Right cardiac atrium (tissue), 5 donors: ENCODE data around the gene TSPAN9. TPM values are rescaled to one million over a fixed set of nuclear protein-coding genes. Genes with fewer than 3 reads are reported as not detected.

Experiments
- ATAC-seq, 2 donors: fragments of 200-7000 bp; cut with Tn5 transposase; one replicate each; pipeline versions ENCODE4 v1.8.0 to v1.9.1; 2020; ENCODE audit warnings: moderate library complexity in 2 of 2, mild to moderate bottlenecking in 1 of 2
- DNase-seq, 3 donors: peaks; one replicate each; pipeline ENCODE4 v3.0.0-alpha.2; 2020
- H3K27ac ChIP-seq: one replicate; pipeline ENCODE4 v1.5.1; 2013; ENCODE audit warnings: mild to moderate bottlenecking, low read length, control low read depth, moderate library complexity
- H3K27me3 ChIP-seq: one replicate; pipeline ENCODE4 v1.6.1; 2013; ENCODE audit not compliant: control insufficient read depth, insufficient read depth
- H3K4me1 ChIP-seq: one replicate; pipeline ENCODE4 v1.6.1; 2013; ENCODE audit warnings: low read length; ENCODE audit not compliant: control insufficient read depth, insufficient read depth
- H3K4me3 ChIP-seq: one replicate; pipeline ENCODE4 v1.5.1; 2013; ENCODE audit warnings: low read length, control low read depth
- H3K9me3 ChIP-seq: one replicate; pipeline ENCODE4 v1.6.1; 2013; ENCODE audit warnings: low read length; ENCODE audit not compliant: control insufficient read depth
- WGBS: extraction: QIAGEN DNeasy Blood & Tissue Kit; methylation state at CpG from one replicate; pipeline ENCODE4 v1.1.7; 2013; 5-methylcytosine and 5-hydroxymethylcytosine counted together
- intact Hi-C, 4 donors: fragments of 100-400 bp; cut with DNase I; formaldehyde crosslinking; loops; one replicate each; pipeline versions ENCODE4 v1.11.0 to v1.14.0; 2022 to 2023
- polyA plus RNA-seq: library from polyadenylated mRNA; stranded (reverse); fragments of 200-250 nt; gene quantifications from one replicate; pipeline ENCODE4 v1.2.3, GENCODE V29; 2013
- total RNA-seq, 4 donors: library from RNA; stranded (reverse); fragmentation: NEBNext Ultra II Directional; extraction: Animal tissue kit (Norgen Biotek cat#: 25700); gene quantifications; one replicate each; pipeline ENCODE4 v1.2.1, GENCODE V29; 2021
- donor health status: healthy with polysubstance abuse.
- donor health status: DM: no; HTN: yes; CAD: no.
- donor health status: DM: no; HTN: no; CAD: no.
- donor health status: DM: no; HTN: yes; CAD: no; lungs with severe emphysema.
- donor health status: DM: yes; HTN: yes; CAD: no.

TSPAN9 gene
- total and polyA plus RNA-seq, 5 donors: 121 to 184 (median 161) TPM

GRCh38 chr12:3043406-3043805 lies 33.8 kb upstream of the TSPAN9 start:
- Histone ChIP-seq H3K4me3 (no peak overlapping the region), H3K9me3 (no peaks in the 10 kb centered on the region), H3K27ac (no peak overlapping the region), H3K4me1 (peaks cover 3% of the 10 kb centered on the region), H3K27me3 (no peaks in the 10 kb centered on the region)
- no peak for ATAC-seq
- no peak for DNase-seq
- intact Hi-C loops: no loop called here
- WGBS: 94% methylated on average over 7 of the region's 7 CpGs

- intact Hi-C loops: no loop called here
- Histone ChIP-seq H3K4me3 (no peak overlapping the region), H3K27ac (no peak overlapping the region), H3K27me3 (no peaks in the 10 kb centered on the region), H3K4me1 (peaks cover 3% of the 10 kb centered on the region), H3K9me3 (no peaks in the 10 kb centered on the region)
- DNase-seq: no peak
- no peak for ATAC-seq
- 86% methylated on average over 8 of the region's 8 CpGs for WGBS
Measured at GRCh38 chr12:3044141-3044630, 33.0 kb upstream of the TSPAN9 start.

- intact Hi-C loops: no loop called here
- H3K4me3 ChIP-seq: no peak overlapping the region
- no peak for DNase-seq
- peaks cover 3% of the 10 kb centered on the region for H3K4me1 ChIP-seq
- no peak overlapping the region for H3K27ac ChIP-seq
- no peak for ATAC-seq
- no peaks in the 10 kb centered on the region for H3K9me3 ChIP-seq
- no peaks in the 10 kb centered on the region for H3K27me3 ChIP-seq
- 79% methylated on average over 5 of the region's 5 CpGs for WGBS
Measured at GRCh38 chr12:3045494-3045893, 31.7 kb upstream of the TSPAN9 start.

GRCh38 chr12:3045989-3046388 lies 31.2 kb upstream of the TSPAN9 start:
- WGBS: 58% methylated on average over 7 of the region's 7 CpGs
- DNase-seq: no peak
- no peaks in the 10 kb centered on the region for H3K9me3 ChIP-seq
- ATAC-seq: peak; percentile 5 to 35
- H3K4me3 ChIP-seq: no peak overlapping the region
- no peaks in the 10 kb centered on the region for H3K27me3 ChIP-seq
- H3K27ac ChIP-seq: peak overlapping the region; percentile 82
- peaks cover 3% of the 10 kb centered on the region for H3K4me1 ChIP-seq
- intact Hi-C loops: no loop called here

DNA sequence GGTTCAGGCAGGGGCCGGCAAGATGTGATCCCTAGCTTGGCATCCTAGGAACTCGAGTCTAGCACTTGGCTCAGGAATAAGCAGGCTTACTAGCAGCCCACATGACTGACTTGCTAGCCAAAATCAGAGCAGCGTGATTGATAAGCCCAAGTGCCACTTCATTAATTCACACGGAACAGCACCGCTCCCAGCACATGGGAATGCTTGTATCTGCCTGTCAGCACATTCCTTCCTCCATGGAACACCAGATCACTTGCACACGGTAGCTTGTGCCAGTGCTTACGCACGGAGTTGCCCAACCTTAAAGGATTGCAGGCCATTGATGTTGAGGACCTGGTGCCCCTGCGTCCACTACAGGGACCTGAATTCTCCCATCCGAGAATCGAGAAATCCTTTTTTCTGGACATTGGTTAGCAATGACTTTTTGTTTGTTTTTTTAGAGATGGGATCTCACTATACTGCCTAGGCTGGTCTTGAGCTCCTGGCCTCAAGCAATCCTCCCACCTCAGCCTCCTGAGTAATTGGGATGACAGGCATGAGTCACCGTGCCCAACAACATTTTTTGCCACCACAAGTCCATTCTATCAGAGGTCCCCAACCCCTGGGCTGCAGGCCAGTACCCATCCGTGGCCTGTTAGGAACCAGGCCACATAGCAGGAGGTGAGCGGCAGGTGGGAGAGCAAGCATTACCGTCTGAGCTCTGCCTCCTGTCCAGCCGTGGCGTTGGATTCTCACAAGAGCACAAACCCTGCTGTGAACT lies 30.6 kb upstream of the TSPAN9 start:
- ATAC-seq (peak; percentile 73 to 83), DNase-seq (peak; percentile 60 to 80 (median 78))
- H3K27ac ChIP-seq: peak overlapping the region; percentile 82

DNA sequence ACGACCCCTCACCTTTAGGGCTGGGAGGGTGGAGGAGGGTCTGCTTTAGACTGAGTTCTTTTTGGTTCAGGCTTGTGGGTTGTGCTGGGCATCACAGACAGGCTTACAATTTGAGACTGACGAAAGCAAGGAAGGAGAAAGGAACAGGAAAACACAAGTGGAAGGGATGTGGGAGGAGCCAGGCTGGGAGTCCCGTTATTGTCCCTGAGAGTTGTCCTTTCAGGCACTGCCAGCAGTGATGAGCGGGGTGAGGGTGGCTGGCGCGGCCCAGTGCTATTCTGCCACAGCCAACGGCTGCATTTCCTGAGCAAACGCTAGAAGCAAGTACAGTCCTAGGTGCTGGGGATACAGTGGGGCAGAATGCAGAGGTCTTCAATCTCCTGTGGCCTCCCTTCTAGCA lies 29.2 kb upstream of the TSPAN9 start:
- Histone ChIP-seq H3K4me3 (no peak overlapping the region), H3K27me3 (no peaks in the 10 kb centered on the region), H3K9me3 (no peaks in the 10 kb centered on the region), H3K27ac (peak overlapping the region; percentile 63), H3K4me1 (peaks cover 3% of the 10 kb centered on the region)
- intact Hi-C loops: no loop called here
- DNase-seq (peak in 2 of 3 donors; percentile 73 to 75), ATAC-seq (peak; percentile 19 to 48)
- WGBS: 27% methylated on average over 8 of the region's 8 CpGs

More for the DNA sequence above, 30.6 kb upstream of the TSPAN9 start:
- no peaks in the 10 kb centered on the region for H3K9me3 ChIP-seq
- peaks cover 3% of the 10 kb centered on the region for H3K4me1 ChIP-seq
- intact Hi-C loops: no loop called here
- no peaks in the 10 kb centered on the region for H3K27me3 ChIP-seq
- 58% methylated on average over 17 of the region's 17 CpGs for WGBS
- H3K4me3 ChIP-seq: no peak overlapping the region

DNA sequence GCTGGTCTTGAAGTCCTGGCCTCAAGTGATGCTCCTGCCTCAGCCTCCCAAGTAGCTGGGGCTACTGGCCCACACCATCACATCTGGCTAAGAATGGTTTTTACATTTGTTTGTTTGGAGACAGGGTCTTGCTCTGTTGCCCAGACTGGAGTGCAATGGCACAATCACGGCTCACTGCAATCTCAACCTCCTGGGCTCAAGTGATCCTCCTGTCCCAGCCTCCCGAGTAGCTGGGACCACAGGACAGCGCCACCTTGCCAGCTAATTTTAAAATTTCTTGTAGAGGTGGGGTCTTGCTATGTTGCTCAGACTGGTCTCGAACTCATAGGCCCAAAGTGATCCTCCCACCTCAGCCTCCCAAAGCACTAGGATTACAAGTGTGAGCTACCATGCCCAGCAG lies 28.6 kb upstream of the TSPAN9 start:
- Histone ChIP-seq H3K4me1 (peaks cover 3% of the 10 kb centered on the region), H3K9me3 (no peaks in the 10 kb centered on the region), H3K4me3 (no peak overlapping the region), H3K27me3 (no peaks in the 10 kb centered on the region), H3K27ac (no peak overlapping the region)
- intact Hi-C loops: no loop called here
- WGBS: 95% methylated on average over 4 of the region's 4 CpGs
- DNase-seq (no peak), ATAC-seq (no peak)

GRCh38 chr12:3049176-3049575 lies 28.0 kb upstream of the TSPAN9 start:
- no peak for DNase-seq
- H3K4me3 ChIP-seq: no peak overlapping the region
- no peaks in the 10 kb centered on the region for H3K9me3 ChIP-seq
- WGBS: 83% methylated on average over 9 of the region's 9 CpGs
- ATAC-seq: no peak
- no peaks in the 10 kb centered on the region for H3K27me3 ChIP-seq
- H3K4me1 ChIP-seq: peaks cover 3% of the 10 kb centered on the region
- intact Hi-C loops: no loop called here
- H3K27ac ChIP-seq: no peak overlapping the region

DNA sequence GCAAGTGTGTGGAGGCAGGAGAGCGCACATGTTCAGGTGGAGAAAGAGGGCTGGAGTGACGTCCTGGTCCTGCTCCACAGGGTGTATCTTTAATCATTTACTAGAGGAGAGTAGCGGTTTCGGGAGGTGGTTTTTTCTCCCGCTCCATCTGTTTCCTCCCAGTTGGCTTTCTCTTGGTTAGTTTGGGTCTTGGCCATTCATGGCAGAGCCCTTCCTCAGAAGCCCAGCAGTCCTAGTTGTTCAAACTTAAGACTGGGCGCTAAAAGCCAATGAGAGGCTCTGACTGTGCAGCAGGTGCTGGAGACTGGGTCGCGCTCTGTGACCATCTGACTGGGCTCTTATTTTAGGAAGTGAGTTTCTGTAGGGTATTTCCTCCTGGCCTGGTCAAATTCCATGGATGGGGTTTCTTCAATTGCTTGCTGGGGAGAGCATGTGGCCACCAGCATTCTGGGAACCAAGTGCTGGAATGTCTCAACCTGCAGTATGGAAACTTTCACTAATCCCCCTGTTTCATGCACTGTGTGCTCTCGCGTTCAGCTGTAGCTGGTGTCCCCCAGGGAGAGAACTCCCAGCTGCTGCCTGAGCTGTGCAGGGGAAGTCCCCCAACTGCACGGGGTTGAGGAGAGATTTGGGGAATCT lies 27.4 kb upstream of the TSPAN9 start:
- H3K4me3 ChIP-seq: no peak overlapping the region
- intact Hi-C loops: no loop called here
- DNase-seq (no peak), ATAC-seq (no peak)
- H3K27me3 ChIP-seq: no peaks in the 10 kb centered on the region
- WGBS: 73% methylated on average over 11 of the region's 11 CpGs
- peaks cover 3% of the 10 kb centered on the region for H3K4me1 ChIP-seq
- H3K27ac ChIP-seq: no peak overlapping the region
- H3K9me3 ChIP-seq: no peaks in the 10 kb centered on the region

DNA sequence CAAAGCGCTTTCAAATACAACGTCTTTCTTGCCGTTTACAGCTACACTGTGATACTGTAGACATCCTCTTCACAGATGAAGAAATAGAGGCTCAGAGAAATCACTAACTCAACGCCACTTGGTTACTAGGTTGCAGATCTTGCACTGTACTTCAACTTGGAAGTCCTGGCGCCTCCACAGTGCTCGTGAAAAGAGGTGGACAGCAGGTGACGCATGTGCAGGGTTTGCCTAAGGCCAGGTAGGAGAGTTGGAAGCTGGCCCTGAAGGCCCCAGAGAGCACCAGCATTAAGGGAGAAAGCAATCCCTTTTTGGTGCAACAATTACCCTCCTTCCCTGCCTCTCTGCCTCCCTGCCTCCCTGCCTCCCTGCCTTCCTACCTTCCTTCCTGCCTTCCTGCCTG lies 22.8 kb upstream of the TSPAN9 start:
- H3K9me3 ChIP-seq: no peaks in the 10 kb centered on the region
- intact Hi-C loops: no loop called here
- ATAC-seq (no peak), DNase-seq (no peak)
- H3K27ac ChIP-seq: no peak overlapping the region
- no peak overlapping the region for H3K4me3 ChIP-seq
- peaks cover 3% of the 10 kb centered on the region for H3K4me1 ChIP-seq
- WGBS: 88% methylated on average over 7 of the region's 7 CpGs
- H3K27me3 ChIP-seq: no peaks in the 10 kb centered on the region

- DNase-seq: no peak
- intact Hi-C loops: no loop called here
- Histone ChIP-seq H3K4me3 (no peak overlapping the region), H3K9me3 (no peaks in the 10 kb centered on the region), H3K27ac (no peak overlapping the region), H3K27me3 (no peaks in the 10 kb centered on the region), H3K4me1 (peaks cover 3% of the 10 kb centered on the region)
- 32% methylated on average over 12 of the region's 12 CpGs for WGBS
- ATAC-seq: peak in 1 of 2 donors; percentile 32
Measured at GRCh38 chr12:3055026-3055703, 22.0 kb upstream of the TSPAN9 start.
